ENCODE data around the gene MAST4. TPM values are rescaled to one million over a fixed set of nuclear protein-coding genes. Genes with fewer than 3 reads are reported as not detected.

The MAST4 gene
- total and polyA plus RNA-seq, 4 donors: 3.7 to 9.5 (median 6.5) TPM

- no peaks in the 10 kb centered on the region for H3K9me3 ChIP-seq (ENCODE audit: control insufficient read depth in 4 of 4, low read length in 3 of 4)
- H3K4me3 ChIP-seq (ENCODE audit: low read depth in 1 of 3, low read length in 3 of 3): no peak overlapping the region
- no peaks in the 10 kb centered on the region for H3K27me3 ChIP-seq (ENCODE audit: control insufficient read depth in 4 of 4, insufficient read depth in 4 of 4, low read length in 3 of 4)
- no peaks in the 10 kb centered on the region for H3K4me1 ChIP-seq (ENCODE audit: control insufficient read depth in 4 of 4, insufficient read depth in 4 of 4, low read length in 3 of 4)
- 78% methylated on average over 6 of the region's 6 CpGs for WGBS
- no peak overlapping the region for H3K27ac ChIP-seq (ENCODE audit: low read depth in 1 of 2, low read length in 2 of 2)
- H3K36me3 ChIP-seq (ENCODE audit: control insufficient read depth in 4 of 4, insufficient read depth in 3 of 4, low read depth in 1 of 4, low read length in 3 of 4): no peaks in the 10 kb centered on the region
- no peak for DNase-seq (ENCODE audit: low spot score)
- TF ChIP-seq RXRA (IDR thresholded peaks at IDR 0.05): no peak
- no peak for TF ChIP-seq NR2F2 (IDR thresholded peaks at IDR 0.05)
- TF ChIP-seq FOXA2 (IDR thresholded peaks at IDR 0.05): no peak
- TF ChIP-seq TAF1 (conservative IDR thresholded peaks at IDR 0.05): no peak
- no peak for TF ChIP-seq REST (IDR thresholded peaks at IDR 0.05)
- TF ChIP-seq GABPA (IDR thresholded peaks at IDR 0.05 in 1 of 2, conservative IDR thresholded peaks at IDR 0.05 in 1 of 2): no peak
- TF ChIP-seq YY1 (IDR thresholded peaks at IDR 0.05): no peak
- no peak for TF ChIP-seq MAX (IDR thresholded peaks at IDR 0.05)
- TF ChIP-seq RAD21 (IDR thresholded peaks at IDR 0.05): no peak
- no peak for TF ChIP-seq HNF4A (conservative IDR thresholded peaks at IDR 0.05)
- no peak for TF ChIP-seq EGR1 (IDR thresholded peaks at IDR 0.05; ENCODE audit: low read depth in 2 of 2)
- TF ChIP-seq JUND (IDR thresholded peaks at IDR 0.05): no peak
- no peak for TF ChIP-seq CTCF (IDR thresholded peaks at IDR 0.05; ENCODE audit: low read depth, low read length, missing input control)
- no peak for TF ChIP-seq HNF4G (IDR thresholded peaks at IDR 0.05)
- no peak for TF ChIP-seq FOXA1 (IDR thresholded peaks at IDR 0.05)
- TF ChIP-seq ZBTB33 (IDR thresholded peaks at IDR 0.05): no peak
- no peak for TF ChIP-seq ATF3 (IDR thresholded peaks at IDR 0.05)
- no peak for TF ChIP-seq SP1 (IDR thresholded peaks at IDR 0.05)
- no peak overlapping the region for H3K9ac ChIP-seq (ENCODE audit: low read depth in 1 of 2, low read length in 2 of 2)
These were observed 34.8 kb upstream of the MAST4 start for GRCh38 chr5:66561256-66561990.

All from liver (tissue), 9 donors.